Sigmoid colon (tissue), 7 donors: ENCODE results near the gene GTF2A1L. TPM values are rescaled to one million over a fixed set of nuclear protein-coding genes. Genes with fewer than 3 reads are reported as not detected.

ENCODE experiments used
- DNase-seq: peaks from one replicate; pipeline ENCODE4 v3.0.0-alpha.2; 2019
- H3K27ac ChIP-seq, 4 donors: fragments of 200-600 bp; sonication (generic); one replicate each; pipeline ENCODE4 v1.5.1; 2016 to 2019; ENCODE audit warnings: mild to moderate bottlenecking in 1 of 4
- H3K27me3 ChIP-seq, 3 donors: fragments of 200-600 bp; sonication (generic); one replicate each; pipeline ENCODE4 v1.5.1; 2019; ENCODE audit warnings: mild to moderate bottlenecking in 1 of 3
- H3K36me3 ChIP-seq, 4 donors: fragments of 200-600 bp; sonication (generic); one replicate each; pipeline ENCODE4 v1.5.1; 2016 to 2019
- H3K4me1 ChIP-seq, 4 donors: fragments of 200-600 bp; sonication (generic); one replicate each; pipeline ENCODE4 v1.5.1; 2017 to 2019
- H3K4me3 ChIP-seq, 4 donors: fragments of 200-600 bp; sonication (generic); one replicate each; pipeline ENCODE4 v1.5.1; 2017 to 2019; ENCODE audit warnings: mild to moderate bottlenecking in 2 of 4, moderate library complexity in 1 of 4
- H3K9me3 ChIP-seq, 4 donors: fragments of 200-600 bp in 3 of 4; sonication (generic) in 3 of 4; one replicate each; pipeline versions ENCODE4 v1.5.1 to v1.6.1; 2013 to 2019
- EP300 ChIP-seq, 4 donors: sonication (generic); formaldehyde crosslinking; IDR thresholded peaks; one replicate each; pipeline ENCODE4 v1.6.1; 2017; ENCODE audit warnings: antibody characterized with exemption in 4 of 4
- POLR2A ChIP-seq, 2 donors: fragments of 450-650 bp; IDR thresholded peaks; one replicate each; pipeline ENCODE4 v1.6.1; 2016; ENCODE audit warnings: antibody characterized with exemption in 2 of 2, mild to moderate bottlenecking in 2 of 2, moderate library complexity in 2 of 2
- POLR2AphosphoS5 ChIP-seq, 4 donors: sonication (generic); formaldehyde crosslinking; IDR thresholded peaks; one replicate each; pipeline ENCODE4 v1.6.1; 2017; ENCODE audit warnings: antibody characterized with exemption in 4 of 4
- intact Hi-C: fragments of 100-400 bp; cut with DNase I; formaldehyde crosslinking; loops from one replicate; pipeline ENCODE4 v1.15.1; 2023
- polyA plus RNA-seq, 3 donors: library from polyadenylated mRNA; stranded (reverse); fragments of 200-250 nt; gene quantifications; one replicate each; pipeline ENCODE4 v1.2.3, GENCODE V29; 2013
- small RNA-seq, 3 donors: library from RNA; depleted of rRNA; stranded (forward); fragments of <200 nt; gene quantifications; one replicate each; pipeline ENCODE3, GENCODE V24; 2016
- total RNA-seq, 4 donors: library from RNA; depleted of rRNA; stranded (reverse); fragments of >200 nt; gene quantifications; one replicate each; pipeline ENCODE4 v1.1.0, GENCODE V29; 2016
- TF ChIP-seq, protein P1 (sequence below), 4 experiments: fragments of 450-650 bp in 3 of 4; fragments of 200-600 bp in 1 of 4; IDR thresholded peaks; one replicate each; pipeline ENCODE4 v1.5.1; 2016 to 2019; ENCODE audit warnings: antibody characterized with exemption in 4 of 4, mild to moderate bottlenecking in 3 of 4, moderate library complexity in 2 of 4
- donor health status: healthy with polysubstance abuse.
- donor health status: Bipolar disorder and iron deficiency.
- donor health status: healthy.

Gene GTF2A1L
- total and polyA plus RNA-seq, 7 donors: 0.66 to 105 (median 26.2) TPM; not detected in 1

DNA sequence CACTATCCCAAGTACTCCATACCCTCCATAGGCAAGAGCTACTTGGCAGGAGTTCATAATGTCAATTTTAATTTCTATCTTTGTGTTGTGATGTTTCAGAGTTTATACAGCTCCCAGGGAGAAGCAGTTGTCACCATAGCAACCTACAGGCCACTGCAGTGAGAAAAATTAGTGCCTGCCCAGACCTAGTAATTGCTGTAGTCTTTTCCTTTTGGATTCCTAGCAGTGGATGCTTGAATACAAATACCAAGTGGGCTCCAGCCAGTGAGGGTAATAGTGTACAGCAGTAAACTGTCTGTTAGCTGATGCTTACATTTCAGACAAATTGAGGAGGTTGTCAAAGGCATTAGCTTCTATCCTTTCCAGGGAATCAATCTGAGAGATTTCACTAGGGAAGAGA, 111.2 kb downstream of the GTF2A1L start:
- H3K27me3 ChIP-seq: no peaks in the 10 kb centered on the region
- intact Hi-C loops: loop anchor here (5.0 kb wide), 1 partner anchor 127 kb away; no protein-coding TSS in a partner anchor
- no peak for DNase-seq
- H3K36me3 ChIP-seq: no peaks in the 10 kb centered on the region
- H3K4me1 ChIP-seq: peaks cover 0 to 14% (median 11%) of the 10 kb centered on the region in 4 donors
- no peak for TF ChIP-seq POLR2A (IDR thresholded peaks at IDR 0.05)
- no peak for TF ChIP-seq POLR2AphosphoS5 (IDR thresholded peaks at IDR 0.05)
- TF ChIP-seq, protein P1, sequence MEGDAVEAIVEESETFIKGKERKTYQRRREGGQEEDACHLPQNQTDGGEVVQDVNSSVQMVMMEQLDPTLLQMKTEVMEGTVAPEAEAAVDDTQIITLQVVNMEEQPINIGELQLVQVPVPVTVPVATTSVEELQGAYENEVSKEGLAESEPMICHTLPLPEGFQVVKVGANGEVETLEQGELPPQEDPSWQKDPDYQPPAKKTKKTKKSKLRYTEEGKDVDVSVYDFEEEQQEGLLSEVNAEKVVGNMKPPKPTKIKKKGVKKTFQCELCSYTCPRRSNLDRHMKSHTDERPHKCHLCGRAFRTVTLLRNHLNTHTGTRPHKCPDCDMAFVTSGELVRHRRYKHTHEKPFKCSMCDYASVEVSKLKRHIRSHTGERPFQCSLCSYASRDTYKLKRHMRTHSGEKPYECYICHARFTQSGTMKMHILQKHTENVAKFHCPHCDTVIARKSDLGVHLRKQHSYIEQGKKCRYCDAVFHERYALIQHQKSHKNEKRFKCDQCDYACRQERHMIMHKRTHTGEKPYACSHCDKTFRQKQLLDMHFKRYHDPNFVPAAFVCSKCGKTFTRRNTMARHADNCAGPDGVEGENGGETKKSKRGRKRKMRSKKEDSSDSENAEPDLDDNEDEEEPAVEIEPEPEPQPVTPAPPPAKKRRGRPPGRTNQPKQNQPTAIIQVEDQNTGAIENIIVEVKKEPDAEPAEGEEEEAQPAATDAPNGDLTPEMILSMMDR (IDR thresholded peaks at IDR 0.05): no peak
- no peak for TF ChIP-seq EP300 (IDR thresholded peaks at IDR 0.05)
- no peak overlapping the region for H3K4me3 ChIP-seq
- H3K27ac ChIP-seq: no peak overlapping the region
- no peaks in the 10 kb centered on the region for H3K9me3 ChIP-seq

Small RNA genes lying within 50 kb of the gene (small RNA-seq; reads per million reads assigned to genes)
- gene TPT1P11: 0 reads per million in 3 donors

Other genes with a start within 250 kb of the GTF2A1L start
- gene PPP1R21, start 177.1 kb upstream of the GTF2A1L start, total RNA-seq: 10 to 100 TPM; 34.4 to 79.2 (median 51.6) TPM
- 10 to 100 TPM; 16.5 to 27.0 (median 16.9) TPM for gene PPP1R21, start 177.1 kb upstream of the GTF2A1L start, polyA plus RNA-seq
- gene STON1, start 87.7 kb upstream of the GTF2A1L start, total RNA-seq: 100 to 1,000 TPM; 121 to 218 (median 188) TPM
- gene STON1, start 87.7 kb upstream of the GTF2A1L start, polyA plus RNA-seq: 1 to 10 TPM; 1.8 to 6.1 (median 1.8) TPM
- not detected for gene LHCGR, start 137.9 kb downstream of the GTF2A1L start, total RNA-seq
- gene LHCGR, start 137.9 kb downstream of the GTF2A1L start, polyA plus RNA-seq: not detected